ENCODE measurements around the gene CAPS. TPM values are rescaled to one million over a fixed set of nuclear protein-coding genes. Genes with fewer than 3 reads are reported as not detected.

The CAPS gene
- total RNA-seq, 1 experiment from 2014 or later = 32.0 TPM

DNA sequence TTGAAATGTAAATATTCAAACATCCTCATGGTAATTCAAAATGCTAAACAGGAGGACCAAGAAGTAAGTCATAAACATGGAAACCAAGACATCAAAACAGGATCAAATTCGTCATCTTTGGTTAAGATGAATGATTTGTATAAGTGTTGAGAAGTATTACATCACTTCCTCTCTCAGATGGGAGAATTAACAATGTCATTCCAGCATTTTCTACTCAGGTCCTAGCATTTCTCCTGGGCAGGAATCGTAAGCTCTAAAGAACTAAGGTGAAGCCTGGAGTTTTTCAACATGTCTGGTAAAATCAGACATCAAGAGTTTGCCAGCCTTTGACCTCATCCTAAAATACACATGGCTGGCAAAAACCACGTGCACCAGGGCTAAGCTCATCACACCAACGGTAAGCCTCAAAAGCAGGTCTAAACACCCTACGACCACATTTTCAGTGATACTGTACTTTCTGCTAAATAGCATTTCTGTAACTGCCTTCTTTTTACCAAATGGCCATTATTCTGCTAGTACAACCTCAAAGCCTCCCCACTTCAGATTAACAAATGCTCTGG lies 39.1 kb downstream of the CAPS start:
- TF ChIP-seq EZH2 (IDR thresholded peaks at IDR 0.05; ENCODE audit: low read depth) = no peak
- TF ChIP-seq, protein P1, sequence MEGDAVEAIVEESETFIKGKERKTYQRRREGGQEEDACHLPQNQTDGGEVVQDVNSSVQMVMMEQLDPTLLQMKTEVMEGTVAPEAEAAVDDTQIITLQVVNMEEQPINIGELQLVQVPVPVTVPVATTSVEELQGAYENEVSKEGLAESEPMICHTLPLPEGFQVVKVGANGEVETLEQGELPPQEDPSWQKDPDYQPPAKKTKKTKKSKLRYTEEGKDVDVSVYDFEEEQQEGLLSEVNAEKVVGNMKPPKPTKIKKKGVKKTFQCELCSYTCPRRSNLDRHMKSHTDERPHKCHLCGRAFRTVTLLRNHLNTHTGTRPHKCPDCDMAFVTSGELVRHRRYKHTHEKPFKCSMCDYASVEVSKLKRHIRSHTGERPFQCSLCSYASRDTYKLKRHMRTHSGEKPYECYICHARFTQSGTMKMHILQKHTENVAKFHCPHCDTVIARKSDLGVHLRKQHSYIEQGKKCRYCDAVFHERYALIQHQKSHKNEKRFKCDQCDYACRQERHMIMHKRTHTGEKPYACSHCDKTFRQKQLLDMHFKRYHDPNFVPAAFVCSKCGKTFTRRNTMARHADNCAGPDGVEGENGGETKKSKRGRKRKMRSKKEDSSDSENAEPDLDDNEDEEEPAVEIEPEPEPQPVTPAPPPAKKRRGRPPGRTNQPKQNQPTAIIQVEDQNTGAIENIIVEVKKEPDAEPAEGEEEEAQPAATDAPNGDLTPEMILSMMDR (conservative IDR thresholded peaks at IDR 0.05) = no peak
- H3K9me3 ChIP-seq (ENCODE audit: insufficient read depth, low read depth) = no peaks in the 10 kb centered on the region
- no peak overlapping the region for H2AFZ ChIP-seq
- H4K20me1 ChIP-seq (ENCODE audit: insufficient read depth) = peaks cover 21% of the 10 kb centered on the region
- no peak for DNase-seq
- intact Hi-C loops (cut with micrococcal nuclease; ENCODE audit: unreplicated experiment) = no loop called here
- H3K27ac ChIP-seq = no peak overlapping the region
- BruUV-seq (replicated peaks) = no TSS peak
- H3K79me2 ChIP-seq (ENCODE audit: low read depth) = peaks cover 36% of the 10 kb centered on the region
- no peaks in the 10 kb centered on the region for H3K9me2 ChIP-seq (ENCODE audit: insufficient read depth)
- ChIA-PET CTCF (no interaction called here), POLR2A (ENCODE audit: unreplicated experiment) (no interaction called here)
- H3K4me3 ChIP-seq = no peak overlapping the region
- H3K4me2 ChIP-seq = no peak overlapping the region
- no peaks in the 10 kb centered on the region for H3K27me3 ChIP-seq (ENCODE audit: insufficient read depth, low read depth)
- no peaks in the 10 kb centered on the region for H3K4me1 ChIP-seq (replicated peaks; ENCODE audit: insufficient read depth)
- no peaks in the 10 kb centered on the region for H3K36me3 ChIP-seq (ENCODE audit: low read depth)
- H3F3A ChIP-seq (ENCODE audit: insufficient read depth, low read depth) = no peaks in the 10 kb centered on the region

DNA sequence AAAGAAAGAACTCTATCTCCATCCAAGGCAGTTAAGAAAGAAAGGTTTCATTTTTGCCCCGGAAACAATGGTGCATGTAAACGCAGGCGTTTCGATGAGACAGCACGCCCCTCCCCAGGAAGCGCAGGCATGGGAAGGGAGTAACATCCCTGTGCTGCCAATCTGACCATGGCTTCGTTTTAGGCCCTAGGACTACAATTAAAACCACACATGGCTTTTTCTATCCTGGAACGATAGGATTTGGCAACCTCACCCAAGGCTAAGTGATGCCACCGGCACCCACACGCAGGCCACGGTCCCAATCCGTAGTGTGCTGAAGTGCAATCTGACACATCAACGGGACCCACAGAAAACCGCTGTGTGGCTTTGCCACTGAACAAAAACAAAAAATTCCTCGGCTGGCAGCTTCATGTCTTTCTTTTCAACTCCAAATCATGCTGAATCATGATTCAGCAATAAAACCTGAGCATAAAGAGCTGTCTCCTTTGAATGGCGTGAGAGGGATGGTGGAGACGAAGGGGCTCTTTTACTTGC lies 39.7 kb downstream of the CAPS start:
- no peaks in the 10 kb centered on the region for H3F3A ChIP-seq (ENCODE audit: insufficient read depth, low read depth)
- no TSS peak for BruUV-seq (replicated peaks)
- no peaks in the 10 kb centered on the region for H3K9me3 ChIP-seq (ENCODE audit: insufficient read depth, low read depth)
- ChIA-PET CTCF (no interaction called here), POLR2A (ENCODE audit: unreplicated experiment) (no interaction called here)
- no peak overlapping the region for H2AFZ ChIP-seq
- TF ChIP-seq, protein P1 (conservative IDR thresholded peaks at IDR 0.05) = no peak
- TF ChIP-seq EZH2 (IDR thresholded peaks at IDR 0.05; ENCODE audit: low read depth) = no peak
- H3K4me1 ChIP-seq (replicated peaks; ENCODE audit: insufficient read depth) = no peaks in the 10 kb centered on the region
- no peak overlapping the region for H3K4me3 ChIP-seq
- no peaks in the 10 kb centered on the region for H3K9me2 ChIP-seq (ENCODE audit: insufficient read depth)
- intact Hi-C loops (cut with micrococcal nuclease; ENCODE audit: unreplicated experiment) = no loop called here
- no peak overlapping the region for H3K4me2 ChIP-seq
- H3K79me2 ChIP-seq (ENCODE audit: low read depth) = peaks cover 38% of the 10 kb centered on the region
- peaks cover 27% of the 10 kb centered on the region for H4K20me1 ChIP-seq (ENCODE audit: insufficient read depth)
- no peaks in the 10 kb centered on the region for H3K27me3 ChIP-seq (ENCODE audit: insufficient read depth, low read depth)
- H3K27ac ChIP-seq = no peak overlapping the region
- H3K36me3 ChIP-seq (ENCODE audit: low read depth) = no peaks in the 10 kb centered on the region
- no peak for DNase-seq

DNA sequence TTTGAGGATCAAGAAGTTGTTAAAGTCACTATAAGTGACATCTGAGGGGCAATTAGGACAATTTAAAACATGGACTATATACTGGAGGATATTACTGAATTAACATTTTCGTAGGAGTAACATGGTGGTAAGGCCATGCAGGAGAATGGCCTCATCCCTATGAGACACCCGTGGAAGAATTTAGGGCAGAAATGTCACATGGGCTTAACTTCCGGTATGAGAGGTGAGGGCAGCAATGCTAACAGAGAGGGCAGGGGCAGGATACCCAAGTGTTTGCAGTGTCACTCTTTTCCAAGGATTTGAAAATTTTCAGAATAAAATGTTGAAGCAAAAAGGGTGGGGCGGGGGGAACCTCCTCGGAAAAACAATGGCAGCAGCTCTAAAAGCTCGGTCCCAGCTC lies 40.2 kb downstream of the CAPS start:
- Histone ChIP-seq H3K9me2 (ENCODE audit: insufficient read depth) (no peaks in the 10 kb centered on the region), H3K27ac (no peak overlapping the region), H4K20me1 (ENCODE audit: insufficient read depth) (peaks cover 29% of the 10 kb centered on the region), H3K27me3 (ENCODE audit: insufficient read depth, low read depth) (no peaks in the 10 kb centered on the region), H3K36me3 (ENCODE audit: low read depth) (no peaks in the 10 kb centered on the region), H3K79me2 (ENCODE audit: low read depth) (peaks cover 42% of the 10 kb centered on the region), H3K4me1 (replicated peaks; ENCODE audit: insufficient read depth) (no peaks in the 10 kb centered on the region), H3F3A (ENCODE audit: insufficient read depth, low read depth) (no peaks in the 10 kb centered on the region), H3K9me3 (ENCODE audit: insufficient read depth, low read depth) (no peaks in the 10 kb centered on the region), H2AFZ (no peak overlapping the region), H3K4me3 (no peak overlapping the region), H3K4me2 (no peak overlapping the region)
- BruUV-seq (replicated peaks) = no TSS peak
- ChIA-PET CTCF (no interaction called here), POLR2A (ENCODE audit: unreplicated experiment) (no interaction called here)
- intact Hi-C loops (cut with micrococcal nuclease; ENCODE audit: unreplicated experiment) = no loop called here
- no peak for DNase-seq
- TF ChIP-seq, protein P1 (conservative IDR thresholded peaks at IDR 0.05) = no peak
- no peak for TF ChIP-seq EZH2 (IDR thresholded peaks at IDR 0.05; ENCODE audit: low read depth)
